Skeletal muscle cell (primary cell): ENCODE data around the gene FAU.
A peak's percentile ranks its signal among the peaks of the same experiment; 100 is the strongest.

ENCODE experiments used
- DNase-seq: peaks from one replicate; pipeline ENCODE4 v3.0.0-alpha.2; 2010; ENCODE audit warnings: low read depth
- H3K4me3 ChIP-seq: 2 replicates; pipeline ENCODE4 v1.5.1; 2011; ENCODE audit warnings: low read depth, mild to moderate bottlenecking, control low read depth, low read length, moderate library complexity

Gene FAU

DNA sequence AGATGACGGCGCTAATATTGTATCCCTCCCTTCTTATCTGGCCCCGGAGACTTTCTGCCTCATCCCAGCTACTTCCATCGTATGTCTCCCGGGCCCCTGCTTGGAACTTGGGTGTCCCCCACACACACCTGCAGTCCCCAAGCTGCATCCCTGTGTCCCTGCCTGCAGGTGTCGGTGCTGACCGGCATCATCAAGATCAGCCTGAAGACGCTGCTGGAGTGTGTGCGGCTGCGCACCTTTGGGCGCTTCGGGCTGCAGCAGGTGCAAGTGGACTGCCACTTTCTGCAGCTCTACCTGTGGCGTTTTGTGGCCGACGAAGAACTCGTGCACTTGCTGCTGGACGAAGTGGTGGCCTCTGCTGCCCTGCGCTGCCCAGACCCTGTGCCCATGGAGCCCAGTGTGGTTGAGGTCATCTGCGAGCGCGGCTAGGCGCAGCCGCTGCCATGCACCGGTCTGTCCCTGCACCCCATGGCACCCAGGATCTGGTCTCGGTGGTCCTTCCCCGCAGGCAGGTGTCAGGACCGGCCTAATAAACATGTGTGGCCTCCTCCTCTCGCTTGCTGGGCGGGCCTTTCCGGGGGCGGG is 10.7 kb downstream of the FAU start:
- DNase-seq = no peak
- H3K4me3 ChIP-seq = no peak overlapping the region

DNA sequence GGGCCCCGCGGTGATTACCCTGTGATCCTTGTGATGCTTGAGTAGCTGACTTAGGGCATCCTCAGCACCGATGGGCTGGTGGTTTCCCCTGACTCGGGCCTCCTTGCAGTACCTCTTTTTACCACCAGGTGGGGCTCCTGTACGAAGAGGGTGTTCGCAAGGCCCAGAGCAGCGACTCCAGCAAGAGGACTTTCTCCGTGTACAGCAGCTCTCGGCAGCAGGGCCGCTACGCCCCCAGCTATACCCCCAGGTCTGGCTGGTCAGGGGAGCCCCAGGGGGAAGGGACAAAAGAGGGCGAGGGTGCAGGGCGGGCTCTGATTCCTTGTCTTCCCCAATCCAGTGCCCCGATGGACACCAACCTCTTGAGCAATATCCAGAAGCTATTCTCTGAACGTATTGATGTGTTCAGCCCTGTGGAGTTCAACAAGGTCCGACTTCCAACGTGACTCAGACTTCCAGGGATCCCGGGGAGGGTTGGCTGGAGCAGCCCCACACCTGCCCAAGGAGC is 11.5 kb downstream of the FAU start:
- no peak overlapping the region for H3K4me3 ChIP-seq
- DNase-seq = no peak

- no peak overlapping the region for H3K4me3 ChIP-seq
- DNase-seq = no peak
Measured at GRCh38 chr11:65109231-65110198, 12.4 kb downstream of the FAU start.

DNA sequence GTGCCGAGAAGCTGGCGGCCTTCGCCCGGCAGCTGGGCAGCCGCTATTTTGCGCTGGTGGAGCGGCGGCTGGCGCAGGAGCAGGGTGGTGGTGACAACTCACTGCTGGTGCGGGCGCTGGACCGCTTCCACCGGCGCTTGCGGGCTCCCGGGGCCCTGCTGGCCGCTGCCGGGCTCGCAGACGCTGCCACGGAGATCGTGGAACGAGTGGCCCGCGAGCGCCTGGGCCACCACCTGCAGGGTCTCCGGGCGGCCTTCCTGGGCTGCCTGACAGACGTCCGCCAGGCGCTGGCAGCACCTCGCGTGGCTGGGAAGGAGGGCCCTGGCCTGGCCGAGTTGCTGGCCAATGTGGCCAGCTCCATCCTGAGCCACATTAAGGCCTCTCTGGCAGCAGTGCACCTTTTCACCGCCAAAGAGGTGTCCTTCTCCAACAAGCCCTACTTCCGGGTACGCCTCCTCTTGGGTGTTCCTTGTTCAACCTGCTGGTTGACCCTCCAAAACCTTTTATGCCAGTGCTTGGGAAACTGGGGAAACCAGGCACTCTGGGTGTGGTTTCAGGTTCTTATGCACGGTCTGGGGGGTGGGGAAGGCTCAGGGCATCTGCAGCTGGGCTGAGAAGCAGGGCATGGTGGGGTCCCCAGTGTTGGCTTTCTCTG is 13.3 kb downstream of the FAU start:
- no peak overlapping the region for H3K4me3 ChIP-seq
- no peak for DNase-seq

- H3K4me3 ChIP-seq = no peak overlapping the region
Measured at GRCh38 chr11:65107751-65108468, 14.0 kb downstream of the FAU start.

GRCh38 chr11:65107078-65107477 is 14.9 kb downstream of the FAU start:
- no peak for DNase-seq
- H3K4me3 ChIP-seq = no peak overlapping the region

More at GRCh38 chr11:65107751-65108468, 14.0 kb downstream of the FAU start:
- DNase-seq = no peak

DNA sequence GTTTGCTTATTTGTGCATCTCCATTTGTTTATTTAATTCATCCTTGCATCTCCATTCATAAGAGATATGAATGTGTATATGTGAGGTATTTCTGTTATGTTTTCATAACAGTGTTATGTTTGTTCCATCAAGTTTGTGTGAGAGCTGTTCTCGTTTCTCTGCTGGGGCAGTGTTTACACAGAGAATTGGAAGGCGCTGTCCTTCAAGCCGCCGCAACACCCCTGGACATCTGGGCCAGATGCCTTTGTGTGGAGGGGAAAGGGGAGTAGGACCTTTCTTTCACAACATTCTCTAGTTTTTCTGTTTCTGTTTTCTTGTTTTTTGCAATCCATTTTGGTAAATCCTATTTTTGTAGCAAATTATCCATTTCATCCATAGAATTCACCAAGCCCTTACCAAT is 17.3 kb downstream of the FAU start:
- no peak for DNase-seq
- no peak overlapping the region for H3K4me3 ChIP-seq

DNA sequence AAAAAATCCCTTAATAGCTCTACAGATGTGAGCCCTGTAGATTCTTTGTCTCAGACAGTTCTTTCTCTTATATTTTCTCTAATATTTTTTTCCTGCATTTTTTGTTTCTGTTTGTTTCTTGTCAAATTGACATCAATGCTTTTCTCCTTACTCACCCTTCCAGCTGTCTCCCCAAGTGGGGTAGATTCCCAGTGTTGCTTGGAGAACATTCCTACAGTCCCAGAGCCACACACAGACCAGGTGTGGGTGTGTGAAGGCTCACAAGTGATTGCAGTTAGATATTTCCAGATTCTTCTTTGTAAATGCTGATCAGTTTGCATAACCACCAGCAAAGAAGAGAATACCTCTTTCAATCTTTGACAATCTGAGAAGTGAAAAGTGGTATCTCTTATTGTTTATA is 18.5 kb downstream of the FAU start:
- H3K4me3 ChIP-seq = no peak overlapping the region
- DNase-seq = no peak

DNA sequence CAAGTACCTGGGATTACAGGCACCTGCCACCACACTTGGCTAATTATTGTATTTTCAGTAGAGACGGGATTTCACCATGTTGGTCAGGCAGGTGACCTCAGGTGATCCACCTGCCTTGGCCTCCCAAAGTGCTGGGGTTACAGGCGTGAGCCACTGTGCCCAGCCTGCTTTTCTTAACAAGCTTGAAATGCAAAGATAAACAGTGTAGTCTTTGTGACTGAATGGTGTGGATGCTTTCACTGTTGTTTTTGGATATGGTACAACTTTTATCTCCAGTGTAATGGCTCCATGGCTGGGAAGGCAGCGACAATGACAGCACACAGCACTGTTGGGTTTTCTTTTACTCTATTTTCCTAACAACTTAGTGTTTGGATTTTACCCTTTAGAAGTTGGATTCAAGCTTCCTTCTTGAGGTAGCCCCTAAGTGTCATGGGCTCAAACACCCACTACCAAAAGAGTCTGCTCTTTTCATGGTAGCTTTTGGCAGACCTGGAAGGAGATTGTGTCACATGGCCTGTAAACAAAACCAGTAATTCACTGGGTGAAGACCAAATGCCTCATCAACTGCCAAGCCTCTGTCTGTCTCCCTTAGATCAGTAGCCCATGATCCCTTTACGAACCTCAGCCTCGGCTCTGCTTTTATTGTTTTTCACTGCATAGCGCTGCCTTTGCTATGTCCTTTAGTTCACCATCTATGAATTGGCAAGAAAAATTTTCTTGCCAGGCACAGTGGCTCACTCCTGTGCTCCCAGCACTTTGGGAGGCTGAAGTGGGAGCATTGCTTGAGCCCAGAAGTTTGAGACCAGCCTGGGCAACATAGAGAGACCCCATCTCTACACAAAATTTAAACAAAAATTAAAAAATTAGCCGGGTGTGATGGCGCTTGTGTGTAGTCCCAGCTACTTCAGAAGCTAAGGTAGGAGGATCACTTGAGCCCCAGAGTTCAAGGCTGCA is 19.5 kb downstream of the FAU start:
- DNase-seq = no peak
- H3K4me3 ChIP-seq = no peak overlapping the region

GRCh38 chr11:65100674-65101350 is 21.1 kb downstream of the FAU start:
- no peak overlapping the region for H3K4me3 ChIP-seq
- no peak for DNase-seq

DNA sequence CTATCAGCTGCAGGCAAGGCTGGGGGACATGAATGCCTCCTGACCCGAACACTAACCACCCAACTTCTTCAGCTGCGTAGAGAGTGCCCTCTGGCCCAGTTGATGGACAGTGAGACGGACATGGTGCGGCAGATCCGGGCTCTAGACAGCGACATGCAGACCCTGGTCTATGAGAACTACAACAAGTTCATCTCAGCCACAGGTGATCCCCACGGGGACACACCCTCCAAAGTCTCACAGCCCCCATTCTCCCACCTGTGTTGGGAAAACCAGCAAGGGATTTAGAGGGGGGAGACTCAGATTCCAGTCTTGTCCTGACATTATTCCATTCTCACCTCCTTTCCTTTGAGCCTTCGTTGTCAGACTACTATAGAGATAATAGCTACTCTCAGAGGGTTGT is 25.0 kb downstream of the FAU start:
- no peak for DNase-seq
- peak overlapping the region; percentile 73 for H3K4me3 ChIP-seq

- peak; percentile 62 for DNase-seq
- H3K4me3 ChIP-seq = peak within 1 kb of the TSS; percentile 73
Measured at GRCh38 chr11:65095974-65096806, 25.7 kb downstream of the FAU start, which contains the start of gene VPS51. Gene VPS51, plus strand, starts transcription at chr11:65096214. Its CDS starts 37 bp downstream, at chr11:65096251.

DNA sequence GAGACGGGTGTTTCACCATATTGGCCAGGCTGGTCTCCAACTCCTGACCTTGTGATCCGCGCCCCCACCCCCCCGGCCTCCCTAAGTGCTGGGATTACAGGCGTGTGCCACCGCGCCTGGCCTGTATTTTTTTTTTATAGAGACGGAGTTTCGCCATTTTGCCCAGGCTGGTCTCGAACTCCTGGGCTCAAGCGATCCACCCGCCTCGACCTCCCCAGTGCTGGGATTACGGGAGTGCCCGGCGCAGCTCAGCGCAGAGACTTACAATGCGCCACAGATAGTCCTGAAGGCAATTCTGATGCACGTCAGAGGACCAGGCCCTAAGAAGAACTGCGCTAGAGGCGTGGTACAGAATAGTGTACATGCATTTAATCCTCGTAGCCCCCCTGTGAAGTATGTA is 26.5 kb downstream of the FAU start:
- no peak for DNase-seq
- peak overlapping the region; percentile 73 for H3K4me3 ChIP-seq

DNA sequence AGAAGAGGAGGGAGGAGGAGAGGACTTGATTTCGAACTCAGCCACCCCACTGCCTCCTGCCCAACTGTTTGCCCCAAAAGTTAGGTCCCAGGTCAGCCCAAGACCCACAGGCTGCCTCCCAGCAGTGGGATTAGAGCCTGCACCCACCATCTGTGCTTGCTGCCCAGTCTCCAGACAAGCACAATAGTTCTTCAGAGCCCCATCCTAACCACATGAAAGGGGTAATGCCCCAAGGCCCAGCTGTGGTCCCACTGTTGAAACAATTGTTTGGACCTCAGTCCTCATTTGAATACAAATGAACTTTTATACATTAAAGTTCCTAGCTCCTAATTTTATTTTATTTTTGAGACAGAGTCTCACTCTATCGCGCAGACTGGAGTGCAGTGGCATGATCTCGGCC is 31.3 kb downstream of the FAU start:
- H3K4me3 ChIP-seq = no peak overlapping the region
- DNase-seq = no peak

DNA sequence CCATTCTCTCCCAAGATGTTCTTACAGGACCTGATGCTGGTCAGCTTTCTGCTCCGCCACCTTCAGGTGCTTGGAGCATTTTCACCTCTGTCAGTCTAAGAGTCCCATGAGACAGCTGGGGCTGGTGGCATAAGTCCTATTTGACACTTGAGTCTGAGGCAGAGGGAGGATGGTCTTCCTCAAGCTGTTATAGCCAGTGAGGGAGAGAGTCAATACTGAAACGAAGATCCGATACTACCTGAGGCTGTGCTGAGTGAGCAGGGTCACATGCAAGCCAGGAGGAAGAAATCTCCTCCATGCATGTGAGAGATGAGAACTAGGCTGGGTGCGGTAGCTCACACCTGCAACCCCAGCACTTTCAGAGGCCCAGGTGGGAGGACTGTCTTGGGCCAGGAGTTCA is 32.3 kb downstream of the FAU start:
- H3K4me3 ChIP-seq = no peak overlapping the region
- DNase-seq = no peak

DNA sequence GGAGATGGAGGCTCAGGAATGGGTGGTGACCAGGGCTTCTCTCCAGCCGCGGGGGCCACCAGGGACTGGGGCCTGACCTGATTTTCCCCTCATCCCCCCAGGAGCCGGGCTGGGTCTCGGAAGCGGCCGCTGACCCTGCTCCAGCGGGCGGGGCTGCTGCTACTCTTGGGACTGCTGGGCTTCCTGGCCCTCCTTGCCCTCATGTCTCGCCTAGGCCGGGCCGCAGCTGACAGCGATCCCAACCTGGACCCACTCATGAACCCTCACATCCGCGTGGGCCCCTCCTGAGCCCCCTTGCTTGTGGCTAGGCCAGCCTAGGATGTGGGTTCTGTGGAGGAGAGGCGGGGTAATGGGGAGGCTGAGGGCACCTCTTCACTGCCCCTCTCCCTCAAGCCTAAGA is 34.1 kb downstream of the FAU start:
- H3K4me3 ChIP-seq = no peak overlapping the region
- DNase-seq = no peak

- no peak for DNase-seq
Measured at GRCh38 chr11:65087216-65087615, 34.7 kb downstream of the FAU start.

More at GRCh38 chr11:65087216-65087615, 34.7 kb downstream of the FAU start:
- no peak overlapping the region for H3K4me3 ChIP-seq
